HepG2 (cell line): ENCODE data around the gene TOGARAM1. TPM values are rescaled to one million over a fixed set of nuclear protein-coding genes. Genes with fewer than 3 reads are reported as not detected.
A peak's percentile ranks its signal among the peaks of the same experiment; 100 is the strongest.

Source experiments
- AKNA ChIP-seq: sonication (generic); formaldehyde crosslinking; IDR thresholded peaks from 2 replicates; pipeline ENCODE4 v1.4.0; 2020; ENCODE audit warnings: missing genetic modification reagents, borderline replicate concordance
- CEBPZ ChIP-seq: IDR thresholded peaks from 2 replicates; pipeline ENCODE4 v1.6.1; 2012; ENCODE audit warnings: low read length, improper control_type of control experiment
- FOXP4 ChIP-seq: sonication (generic); formaldehyde crosslinking; IDR thresholded peaks from 2 replicates; pipeline ENCODE4 v1.4.0; 2020; ENCODE audit warnings: missing genetic modification reagents
- HBP1 ChIP-seq: IDR thresholded peaks from 2 replicates; pipeline ENCODE4 v1.6.1; 2016; ENCODE audit warnings: low read depth, control low read depth
- HOXA5 ChIP-seq: sonication (generic); formaldehyde crosslinking; IDR thresholded peaks from 2 replicates; pipeline ENCODE4 v1.4.0; 2020; ENCODE audit warnings: missing genetic modification reagents
- MBNL3 ChIP-seq: fragments of 250-450 bp; sonication (Bioruptor Pico); conservative IDR thresholded peaks from 2 replicates; pipeline ENCODE4 v1.8.0; 2022; ENCODE audit warnings: mild to moderate bottlenecking, inconsistent platforms
- MLLT10 ChIP-seq: sonication (generic); formaldehyde crosslinking; IDR thresholded peaks from 2 replicates; pipeline ENCODE4 v1.4.0; 2020; ENCODE audit warnings: missing genetic modification reagents
- TP53 ChIP-seq: sonication (generic); formaldehyde crosslinking; conservative IDR thresholded peaks from 2 replicates; pipeline ENCODE4 v1.4.0; 2020; ENCODE audit warnings: missing genetic modification reagents
- ZBTB10 ChIP-seq: sonication (generic); formaldehyde crosslinking; IDR thresholded peaks from 2 replicates; pipeline ENCODE4 v1.4.0; 2020; ENCODE audit warnings: missing genetic modification reagents, borderline replicate concordance
- ZIK1 ChIP-seq: sonication (generic); formaldehyde crosslinking; IDR thresholded peaks from 2 replicates; pipeline ENCODE4 v1.5.0; 2020; ENCODE audit warnings: mild to moderate bottlenecking, low read depth, missing genetic modification reagents, borderline replicate concordance
- ZNF160 ChIP-seq: sonication (generic); formaldehyde crosslinking; IDR thresholded peaks from 2 replicates; pipeline ENCODE4 v1.8.0; 2022; ENCODE audit warnings: mild to moderate bottlenecking, inconsistent platforms, missing genetic modification reagents
- ZNF232 ChIP-seq: sonication (generic); formaldehyde crosslinking; IDR thresholded peaks from 2 replicates; pipeline ENCODE4 v1.4.0; 2020; ENCODE audit warnings: missing genetic modification reagents, borderline replicate concordance
- ZNF496 ChIP-seq: sonication (generic); formaldehyde crosslinking; IDR thresholded peaks from 2 replicates; pipeline ENCODE4 v1.8.1; 2023; ENCODE audit warnings: mild to moderate bottlenecking, moderate library complexity, missing genetic modification reagents; ENCODE audit not compliant: insufficient replicate concordance
- ZNF562 ChIP-seq: sonication (generic); formaldehyde crosslinking; IDR thresholded peaks from 2 replicates; pipeline ENCODE4 v1.8.0; 2022; ENCODE audit warnings: missing genetic modification reagents, borderline replicate concordance
- ZNF816 ChIP-seq: sonication (generic); formaldehyde crosslinking; IDR thresholded peaks from 2 replicates; pipeline ENCODE4 v1.8.0; 2022; ENCODE audit warnings: missing genetic modification reagents, mild to moderate bottlenecking, borderline replicate concordance
- polyA plus RNA-seq, 8 experiments: library from polyadenylated mRNA; depleted of rRNA in 3 of 8; stranded (reverse) in 7 of 8; unstranded in 1 of 8; fragments of >200 nt; fragmentation: Illumina TruSeq in 4 of 8; extraction: Trizol in 4 of 8; gene quantifications; 2 replicates each; pipeline versions ENCODE4 v1.2.1 to v1.2.3, GENCODE V29; 2011 to 2016; ENCODE audit warnings: low read depth in 4 of 8, missing spikeins in 1 of 8, mixed read lengths in 1 of 8; ENCODE audit not compliant: insufficient read depth in 1 of 8
- total RNA-seq, 5 experiments: library from RNA; depleted of rRNA; stranded (reverse); fragments of >200 nt; fragmentation: Illumina TruSeq; extraction: Trizol; gene quantifications; 2 replicates each; pipeline ENCODE4 v1.2.3, GENCODE V29; 2016; ENCODE audit warnings: low read depth in 1 of 5

The TOGARAM1 gene
- total and polyA plus RNA-seq, 2 of the 13 experiments (the other 11 are each of a cell fraction or from before 2014, with no cell fraction given): 5.6 to 9.8 TPM

GRCh38 chr14:45057881-45058364 lies 95.9 kb downstream of the TOGARAM1 start (continued):
- TF ChIP-seq CEBPZ: no peak
- no peak for TF ChIP-seq HOXA5
- no peak for TF ChIP-seq ZNF496 (CRISPR knock-in tag)
- TF ChIP-seq ZIK1 (CRISPR knock-in tag): no peak
- TF ChIP-seq ZBTB10: no peak
- no peak for TF ChIP-seq ZNF562 (CRISPR knock-in tag)
- TF ChIP-seq AKNA (CRISPR knock-in tag): no peak
- TF ChIP-seq ZNF816 (CRISPR knock-in tag): no peak
- TF ChIP-seq FOXP4 (CRISPR knock-in tag): peak; percentile 53
- no peak for TF ChIP-seq ZNF232 (CRISPR knock-in tag)
- no peak for TF ChIP-seq HBP1 (CRISPR knock-in tag)
- no peak for TF ChIP-seq MLLT10
- no peak for TF ChIP-seq TP53 (CRISPR knock-in tag)
- no peak for TF ChIP-seq MBNL3 (CRISPR knock-in tag)
- TF ChIP-seq ZNF160 (CRISPR knock-in tag): no peak
